HCT116 (cell line): Measurements from ENCODE around the gene ATP2A3. TPM values are rescaled to one million over a fixed set of nuclear protein-coding genes. Genes with fewer than 3 reads are reported as not detected.

ENCODE experiments used
- ATAC-seq: fragments of 200-7000 bp; cut with Tn5 transposase; 2 replicates; pipeline ENCODE4 v1.9.1; 2020; ENCODE audit warnings: mild to moderate bottlenecking, moderate library complexity
- BruUV-seq: library from RNA; stranded (reverse); fragments of 400-500 nt; replicated peaks from 2 replicates; lab custom pipeline; 2021; lab: Mats Ljungman, UMichigan
- CTCF ChIA-PET: fragments of 300-600 bp; sonication (Branson Sonifier 250); formaldehyde crosslinking; loops from one replicate; lab custom pipeline; 2021; ENCODE audit warnings: antibody characterized with exemption; lab: Charles Lee
- POLR2A ChIA-PET: fragments of 300-600, 350-600 bp; sonication (Branson Sonifier 250); formaldehyde crosslinking; loops from one replicate; lab custom pipeline; 2021; ENCODE audit warnings: antibody characterized with exemption; lab: Charles Lee
- RAD21 ChIA-PET, 2 experiments: fragments of 300-600 bp; sonication (Branson Sonifier 250); formaldehyde crosslinking; loops; one replicate each; lab custom pipeline; 2023; ENCODE audit warnings: low total read pairs in 2 of 2; ENCODE audit not compliant: uncharacterized antibody in 2 of 2, unreplicated experiment in 2 of 2, low non-redundant PET in 1 of 2; lab: Charles Lee
- DNase-seq: peaks from one replicate; pipeline ENCODE4 v3.0.0-alpha.2; 2010; ENCODE audit warnings: low read depth, low spot score
- H2AFZ ChIP-seq: fragments of 200-600 bp; shearing (Covaris generic), sonication (generic); 2 replicates; pipeline ENCODE4 v1.6.1; 2017; ENCODE audit warnings: low read depth, mixed run types, mixed read lengths, antibody characterized with exemption, low read length; ENCODE audit not compliant: poor library complexity, severe bottlenecking
- H3K27ac ChIP-seq: 2 replicates; pipeline ENCODE4 v1.5.1; 2012; ENCODE audit warnings: low read depth, low read length
- H3K27me3 ChIP-seq: fragments of 200-600 bp; sonication (generic); 2 replicates; pipeline ENCODE4 v1.6.1; 2016; ENCODE audit warnings: mixed run types, low read length, mixed read lengths; ENCODE audit not compliant: insufficient read depth
- H3K36me3 ChIP-seq, 2 experiments: fragments of 200-500 bp in 1 of 2; fragments of 200-600 bp in 1 of 2; sonication (Bioruptor generic) in 1 of 2; sonication (generic) in 1 of 2; 2 replicates each; pipeline versions ENCODE4 v1.5.1 to v1.6.1; 2014 to 2016; ENCODE audit warnings: low read length in 2 of 2, inconsistent platforms in 1 of 2, mixed read lengths in 1 of 2, mixed run types in 1 of 2; ENCODE audit not compliant: insufficient read depth in 2 of 2, control insufficient read depth in 1 of 2
- H3K4me1 ChIP-seq, 2 experiments: fragments of 200-600 bp in 1 of 2; sonication (generic) in 1 of 2; 2 replicates each; pipeline versions ENCODE4 v1.5.1 to v1.6.1; 2012 to 2017; ENCODE audit warnings: low read length in 2 of 2, inconsistent platforms in 1 of 2, mild to moderate bottlenecking in 1 of 2, mixed read lengths in 1 of 2, mixed run types in 1 of 2, moderate library complexity in 1 of 2; ENCODE audit not compliant: insufficient read depth in 2 of 2, control insufficient read depth in 1 of 2
- H3K4me2 ChIP-seq: fragments of 200-600 bp; sonication (generic); 2 replicates; pipeline ENCODE4 v1.6.1; 2017; ENCODE audit warnings: mixed run types, low read length, mixed read lengths
- H3K4me3 ChIP-seq, 2 experiments: fragments of 200-600 bp in 1 of 2; sonication (generic) in 1 of 2; replicated peaks in 1 of 2; 2 replicates each; pipeline ENCODE4 v1.5.1; 2011 to 2016; ENCODE audit warnings: low read length in 2 of 2, control low read depth in 1 of 2, low read depth in 1 of 2, mild to moderate bottlenecking in 1 of 2, mixed read lengths in 1 of 2, mixed run types in 1 of 2
- H3K79me2 ChIP-seq: fragments of 200-600 bp; sonication (generic); 2 replicates; pipeline ENCODE4 v1.6.1; 2017; ENCODE audit warnings: mild to moderate bottlenecking, mixed run types, low read length, moderate library complexity, mixed read lengths; ENCODE audit not compliant: insufficient read depth
- H3K9ac ChIP-seq: fragments of 200-600 bp; sonication (generic); 2 replicates; pipeline ENCODE4 v1.6.1; 2016; ENCODE audit warnings: low read length, mixed read lengths
- H3K9me2 ChIP-seq: fragments of 200-600 bp; sonication (generic), shearing (Covaris generic); 2 replicates; pipeline ENCODE4 v1.6.1; 2017; ENCODE audit warnings: mixed run types, mild to moderate bottlenecking, moderate library complexity; ENCODE audit not compliant: insufficient read depth
- H3K9me3 ChIP-seq, 2 experiments: fragments of 200-500 bp in 1 of 2; fragments of 200-600 bp in 1 of 2; sonication (Bioruptor generic) in 1 of 2; sonication (generic) in 1 of 2; 2 replicates each; pipeline ENCODE4 v1.6.1; 2014 to 2017; ENCODE audit warnings: low read length in 2 of 2, mixed read lengths in 2 of 2, inconsistent platforms in 1 of 2, low read depth in 1 of 2, mild to moderate bottlenecking in 1 of 2, mixed run types in 1 of 2, moderate library complexity in 1 of 2; ENCODE audit not compliant: control insufficient read depth in 1 of 2, insufficient read depth in 1 of 2
- H4K20me1 ChIP-seq: fragments of 200-600 bp; sonication (generic), shearing (Covaris generic); 2 replicates; pipeline ENCODE4 v1.6.1; 2017; ENCODE audit warnings: mixed run types, mild to moderate bottlenecking, moderate library complexity; ENCODE audit not compliant: insufficient read depth
- EGR1 ChIP-seq: IDR thresholded peaks from 2 replicates; pipeline ENCODE4 v1.6.1; 2012; ENCODE audit warnings: low read depth
- ELF1 ChIP-seq: IDR thresholded peaks from 2 replicates; pipeline ENCODE4 v1.6.1; 2012; ENCODE audit warnings: low read depth, borderline replicate concordance
- EZH2phosphoT487 ChIP-seq: fragments of 200-600 bp; IDR thresholded peaks from 2 replicates; pipeline ENCODE4 v1.6.1; 2018; ENCODE audit warnings: antibody characterized with exemption, borderline replicate concordance
- POLR2A ChIP-seq: IDR thresholded peaks from 2 replicates; pipeline ENCODE4 v1.7.0; 2011; ENCODE audit warnings: borderline replicate concordance; ENCODE audit not compliant: insufficient read depth, insufficient read length; ENCODE audit errors: extremely low read depth
- RAD21 ChIP-seq: IDR thresholded peaks from 2 replicates; pipeline ENCODE4 v1.6.1; 2012; ENCODE audit warnings: low read depth, mild to moderate bottlenecking
- TCF7L2 ChIP-seq: IDR thresholded peaks from 2 replicates; pipeline ENCODE4 v1.7.0; 2011; ENCODE audit warnings: borderline replicate concordance, inconsistent platforms; ENCODE audit not compliant: insufficient read depth, insufficient read length; ENCODE audit errors: extremely low read depth
- YY1 ChIP-seq: IDR thresholded peaks from 2 replicates; pipeline ENCODE4 v1.6.1; 2011; ENCODE audit warnings: low read length, low read depth, moderate library complexity, mild to moderate bottlenecking; ENCODE audit not compliant: insufficient replicate concordance; ENCODE audit errors: extremely low read depth
- intact Hi-C: fragments of 100-400 bp; cut with micrococcal nuclease; formaldehyde crosslinking; loops from 2 replicates; pipeline ENCODE4 v1.10.0; 2022
- total RNA-seq: library from RNA; stranded (reverse); gene quantifications from one replicate; pipeline ENCODE4 v1.2.1, GENCODE V29; 2021; ENCODE audit not compliant: unreplicated experiment
- TF ChIP-seq, protein P1 (sequence below): IDR thresholded peaks from 2 replicates; pipeline ENCODE4 v1.6.1; 2011; ENCODE audit warnings: mild to moderate bottlenecking, low read length, moderate library complexity; ENCODE audit not compliant: insufficient replicate concordance; ENCODE audit errors: extremely low read depth
- TF ChIP-seq, protein P2 (sequence below): IDR thresholded peaks from 2 replicates; pipeline ENCODE4 v1.6.1; 2012

The ATP2A3 gene
- total RNA-seq, 1 experiment from 2014 or later = 23.1 TPM

DNA sequence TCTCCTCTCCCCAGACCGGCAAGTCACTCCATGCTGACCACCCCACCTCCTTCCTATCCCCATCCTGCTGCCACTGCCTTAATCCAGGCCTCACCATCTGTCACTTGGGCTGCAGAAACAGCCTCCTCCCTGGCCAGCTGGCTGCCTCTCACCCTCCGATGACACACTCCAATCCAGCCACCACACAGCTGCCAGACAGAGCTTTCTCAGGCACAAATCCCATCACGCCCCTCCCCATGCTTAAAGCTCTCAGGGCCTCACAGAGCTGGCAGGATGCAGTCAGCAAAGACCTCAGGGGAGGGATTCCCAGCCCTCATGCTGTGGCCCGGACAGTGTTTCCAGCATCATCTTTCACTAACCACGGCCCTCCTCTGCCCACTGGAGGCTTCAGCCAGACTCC is 85.1 kb downstream of the ATP2A3 start:
- DNase-seq = no peak
- no peak overlapping the region for H3K4me3 ChIP-seq
- H3K9me3 ChIP-seq = no peaks in the 10 kb centered on the region
- POLR2A ChIA-PET = no interaction called here
- H3K27ac ChIP-seq = no peak overlapping the region
- no peaks in the 10 kb centered on the region for H3K27me3 ChIP-seq
- H3K4me2 ChIP-seq = no peak overlapping the region
- TF ChIP-seq EZH2phosphoT487 (no peak), TCF7L2 (no peak), RAD21 (no peak), EGR1 (no peak), POLR2A (no peak), YY1 (no peak), ELF1 (no peak)
- TF ChIP-seq, protein P1, sequence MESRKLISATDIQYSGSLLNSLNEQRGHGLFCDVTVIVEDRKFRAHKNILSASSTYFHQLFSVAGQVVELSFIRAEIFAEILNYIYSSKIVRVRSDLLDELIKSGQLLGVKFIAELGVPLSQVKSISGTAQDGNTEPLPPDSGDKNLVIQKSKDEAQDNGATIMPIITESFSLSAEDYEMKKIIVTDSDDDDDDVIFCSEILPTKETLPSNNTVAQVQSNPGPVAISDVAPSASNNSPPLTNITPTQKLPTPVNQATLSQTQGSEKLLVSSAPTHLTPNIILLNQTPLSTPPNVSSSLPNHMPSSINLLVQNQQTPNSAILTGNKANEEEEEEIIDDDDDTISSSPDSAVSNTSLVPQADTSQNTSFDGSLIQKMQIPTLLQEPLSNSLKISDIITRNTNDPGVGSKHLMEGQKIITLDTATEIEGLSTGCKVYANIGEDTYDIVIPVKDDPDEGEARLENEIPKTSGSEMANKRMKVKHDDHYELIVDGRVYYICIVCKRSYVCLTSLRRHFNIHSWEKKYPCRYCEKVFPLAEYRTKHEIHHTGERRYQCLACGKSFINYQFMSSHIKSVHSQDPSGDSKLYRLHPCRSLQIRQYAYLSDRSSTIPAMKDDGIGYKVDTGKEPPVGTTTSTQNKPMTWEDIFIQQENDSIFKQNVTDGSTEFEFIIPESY = no peak
- TF ChIP-seq, protein P2, sequence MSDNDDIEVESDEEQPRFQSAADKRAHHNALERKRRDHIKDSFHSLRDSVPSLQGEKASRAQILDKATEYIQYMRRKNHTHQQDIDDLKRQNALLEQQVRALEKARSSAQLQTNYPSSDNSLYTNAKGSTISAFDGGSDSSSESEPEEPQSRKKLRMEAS = no peak
- H3K4me1 ChIP-seq = no peaks in the 10 kb centered on the region
- no peaks in the 10 kb centered on the region for H3K9me2 ChIP-seq
- peaks cover 0 to 15% of the 10 kb centered on the region in 2 experiments; a peak in 1 of 4 replicates for H3K36me3 ChIP-seq
- H3K79me2 ChIP-seq = no peaks in the 10 kb centered on the region
- no peaks in the 10 kb centered on the region for H4K20me1 ChIP-seq
- RAD21 ChIA-PET = no interaction called here
- H3K9ac ChIP-seq = no peak overlapping the region
- H2AFZ ChIP-seq = no peak overlapping the region
- no TSS peak for BruUV-seq
- intact Hi-C loops = no loop called here
- CTCF ChIA-PET = no interaction called here
- no peak for ATAC-seq
